Measurements from ENCODE around the gene SIM1. TPM values are rescaled to one million over a fixed set of nuclear protein-coding genes. Genes with fewer than 3 reads are reported as not detected.
A peak's percentile ranks its signal among the peaks of the same experiment; 100 is the strongest.

The SIM1 gene
- total and polyA plus RNA-seq, 2 of the 8 experiments (the other 6 are each of a cell fraction or from before 2014, with no cell fraction given): 0.02 to 0.39 TPM

DNA sequence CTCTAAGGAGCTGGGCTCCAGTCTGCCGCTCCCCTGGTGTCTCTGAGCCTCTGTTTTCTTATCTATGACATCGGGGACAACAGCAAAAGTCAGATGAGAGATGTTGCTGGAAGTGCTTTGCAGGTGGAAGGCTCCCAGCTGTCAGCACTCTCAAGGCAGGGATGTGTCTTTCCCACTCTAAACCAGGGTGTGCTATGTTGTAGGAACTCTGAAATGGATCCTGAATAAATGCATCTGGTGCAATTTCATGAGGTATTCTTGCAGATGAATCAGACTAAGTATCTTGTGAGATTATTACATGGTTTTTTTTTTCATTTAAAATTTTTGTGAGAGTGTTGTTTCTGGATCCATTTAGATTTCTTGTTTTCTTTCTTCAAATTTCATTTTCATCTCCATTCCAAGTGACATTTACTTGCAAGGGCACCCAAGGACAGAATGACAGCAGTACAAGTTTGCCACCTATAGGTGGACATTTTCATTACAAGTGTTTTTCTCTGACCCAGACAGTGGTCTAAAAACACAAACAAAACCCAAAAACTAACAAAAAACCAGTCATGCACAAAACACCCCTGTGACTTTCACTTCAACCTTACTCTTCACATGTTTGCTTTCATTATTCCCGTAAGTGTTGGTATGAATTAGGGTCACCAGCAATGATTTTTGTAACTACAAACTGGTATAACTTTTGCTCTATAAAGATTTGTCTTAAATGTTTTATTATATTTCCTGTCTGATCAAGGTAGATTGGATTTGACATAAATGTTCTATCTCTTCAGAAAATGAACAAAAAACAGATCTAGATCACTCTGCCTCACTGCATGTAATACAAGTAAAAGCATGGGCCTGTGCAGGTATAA lies 14.7 kb upstream of the SIM1 start:
- peak; percentile 86 for FAIRE-seq
- 74% methylated on average over 3 of the region's 3 CpGs; no CpG with 5 or more reads in 1 of the 2 experiments for WGBS, 2 experiments (ENCODE audit: extremely low coverage in 1 of 2, insufficient coverage in 1 of 2, insufficient read length in 1 of 2, insufficient replicate concordance in 2 of 2, low coverage in 1 of 2, low lambda C conversion rate in 2 of 2, missing lambda C conversion rate in 1 of 2)
- TF ChIP-seq RNF2 (IDR thresholded peaks at IDR 0.05; ENCODE audit: borderline replicate concordance, low read depth, low read length, missing control alignments, poor library complexity, severe bottlenecking) (no peak), BRCA1 (IDR thresholded peaks at IDR 0.05; ENCODE audit: low read depth, low read length) (no peak), RAD21 (IDR thresholded peaks at IDR 0.05 in 1 of 2, conservative IDR thresholded peaks at IDR 0.05 in 1 of 2; ENCODE audit: low read depth in 2 of 2, low read length in 2 of 2) (peak; percentile 90 to 92), TAF7 (optimal IDR thresholded peaks at IDR 0.05; ENCODE audit: borderline replicate concordance, low read depth, low read length) (no peak), SUZ12 (IDR thresholded peaks at IDR 0.05; ENCODE audit: low read length) (no peak), CHD2 (IDR thresholded peaks at IDR 0.05; ENCODE audit: low read length) (no peak), EP300 (IDR thresholded peaks at IDR 0.05; ENCODE audit: borderline replicate concordance in 1 of 2, low read depth in 2 of 2, low read length in 2 of 2) (no peak)
- TF ChIP-seq, protein P1, sequence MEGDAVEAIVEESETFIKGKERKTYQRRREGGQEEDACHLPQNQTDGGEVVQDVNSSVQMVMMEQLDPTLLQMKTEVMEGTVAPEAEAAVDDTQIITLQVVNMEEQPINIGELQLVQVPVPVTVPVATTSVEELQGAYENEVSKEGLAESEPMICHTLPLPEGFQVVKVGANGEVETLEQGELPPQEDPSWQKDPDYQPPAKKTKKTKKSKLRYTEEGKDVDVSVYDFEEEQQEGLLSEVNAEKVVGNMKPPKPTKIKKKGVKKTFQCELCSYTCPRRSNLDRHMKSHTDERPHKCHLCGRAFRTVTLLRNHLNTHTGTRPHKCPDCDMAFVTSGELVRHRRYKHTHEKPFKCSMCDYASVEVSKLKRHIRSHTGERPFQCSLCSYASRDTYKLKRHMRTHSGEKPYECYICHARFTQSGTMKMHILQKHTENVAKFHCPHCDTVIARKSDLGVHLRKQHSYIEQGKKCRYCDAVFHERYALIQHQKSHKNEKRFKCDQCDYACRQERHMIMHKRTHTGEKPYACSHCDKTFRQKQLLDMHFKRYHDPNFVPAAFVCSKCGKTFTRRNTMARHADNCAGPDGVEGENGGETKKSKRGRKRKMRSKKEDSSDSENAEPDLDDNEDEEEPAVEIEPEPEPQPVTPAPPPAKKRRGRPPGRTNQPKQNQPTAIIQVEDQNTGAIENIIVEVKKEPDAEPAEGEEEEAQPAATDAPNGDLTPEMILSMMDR (IDR thresholded peaks at IDR 0.05; ENCODE audit: control extremely low read depth in 1 of 3, insufficient read depth in 1 of 3, low read depth in 1 of 3, low read length in 3 of 3): peak in 2 of 3 experiments; percentile 57 to 70; a peak in 3 of 4 replicates

More for the DNA sequence above, 14.7 kb upstream of the SIM1 start:
- Histone ChIP-seq H3K18ac (ENCODE audit: extremely low read depth, low read length) (no peak overlapping the region), H3K9ac (replicated peaks in 1 of 4; ENCODE audit: extremely low read depth in 1 of 4, low read depth in 3 of 4, low read length in 3 of 4) (no peak overlapping the region), H3K4me2 (ENCODE audit: insufficient read depth in 1 of 2, low read depth in 2 of 2, low read length in 2 of 2) (no peak overlapping the region), H3K23ac (ENCODE audit: insufficient read length) (no peak overlapping the region), H3K4ac (replicated peaks; ENCODE audit: insufficient read length, low read depth, low read length) (no peak overlapping the region), H4K20me1 (replicated peaks in 1 of 2; ENCODE audit: control insufficient read depth in 1 of 2, insufficient read depth in 2 of 2, low read length in 2 of 2) (no peaks in the 10 kb centered on the region), H4K91ac (replicated peaks; ENCODE audit: insufficient read length, low read length) (no peak overlapping the region), H4K5ac (ENCODE audit: insufficient read length, low read depth, low read length) (no peak overlapping the region), H3K4me3 (ENCODE audit: extremely low read depth in 1 of 4, insufficient read depth in 2 of 4, low read depth in 3 of 4, low read length in 4 of 4) (no peak overlapping the region), H2AFZ (ENCODE audit: low read length) (no peak overlapping the region), H2BK15ac (ENCODE audit: low read length) (no peak overlapping the region), H2AK5ac (ENCODE audit: low read depth, low read length) (no peak overlapping the region), H3K27ac (ENCODE audit: low read depth, low read length) (no peak overlapping the region), H3K23me2 (ENCODE audit: low read depth, low read length) (no peaks in the 10 kb centered on the region; the same call in 1 of the 2 replicates), H3K14ac (ENCODE audit: insufficient read length) (no peak overlapping the region), H3K56ac (replicated peaks; ENCODE audit: insufficient read length, low read depth, low read length) (no peak overlapping the region), H3K36me3 (ENCODE audit: control insufficient read depth in 2 of 4, insufficient read depth in 4 of 4, low read length in 3 of 4) (no peaks in the 10 kb centered on the region), H3K27me3 (replicated peaks in 1 of 4; ENCODE audit: control insufficient read depth in 3 of 4, extremely low read depth in 1 of 4, insufficient read depth in 3 of 4, low read length in 3 of 4) (no peaks in the 10 kb centered on the region), H2BK120ac (replicated peaks; ENCODE audit: low read depth, low read length) (no peak overlapping the region), H3K79me2 (ENCODE audit: control insufficient read depth in 1 of 2, insufficient read depth in 2 of 2, low read length in 2 of 2) (no peaks in the 10 kb centered on the region), H3K4me1 (replicated peaks in 1 of 4; ENCODE audit: control insufficient read depth in 3 of 4, insufficient read depth in 4 of 4, low read length in 3 of 4) (no peaks in the 10 kb centered on the region), H2BK20ac (ENCODE audit: low read length) (no peak overlapping the region), H4K8ac (ENCODE audit: extremely low read depth, insufficient read depth, low read length) (no peak overlapping the region), H3K79me1 (ENCODE audit: low read depth, low read length) (no peaks in the 10 kb centered on the region), H2BK12ac (ENCODE audit: low read depth, low read length) (no peak overlapping the region), H3K9me3 (ENCODE audit: insufficient read depth in 2 of 2, low read depth in 1 of 2, low read length in 1 of 2) (no peaks in the 10 kb centered on the region), H2BK5ac (ENCODE audit: low read depth, low read length) (no peak overlapping the region)
- no peak for DNase-seq (ENCODE audit: low read depth in 1 of 2, low spot score in 2 of 2)
- ChIA-PET POLR2A (ENCODE audit: partially characterized antibody) (no interaction called here), CTCF (ENCODE audit: partially characterized antibody) (interaction anchor here (0.6 to 4.5 kb wide), 28 partner anchors 8 to 748 kb away, joined by 3 to 29 read pairs (median 4); partner anchors contain the start of gene SIM1)
